ENCODE measurements around the gene CNTNAP2.

GRCh38 chr7:148060724-148061123, 1944.1 kb downstream of the CNTNAP2 start:
- TF ChIP-seq EZH2 (IDR thresholded peaks at IDR 0.05; ENCODE audit: insufficient read depth, poor library complexity, severe bottlenecking) = no peak
- no peak for TF ChIP-seq EZH2phosphoT487 (IDR thresholded peaks at IDR 0.05; ENCODE audit: insufficient read depth, low read depth)

All from GM23248 (cell line).